K562 (cell line): Measurements from ENCODE around the gene TAF5L. TPM values are rescaled to one million over a fixed set of nuclear protein-coding genes. Genes with fewer than 3 reads are reported as not detected.

Experiments used
- CBFA2T3 ChIP-seq: fragments of 450-650 bp; IDR thresholded peaks from 2 replicates; pipeline ENCODE4 v1.6.1; 2017
- E2F3 ChIP-seq: fragments of 250-450 bp; sonication (Bioruptor Pico); IDR thresholded peaks from 2 replicates; pipeline ENCODE4 v1.4.0; 2020; ENCODE audit warnings: mild to moderate bottlenecking
- HDAC3 ChIP-seq: fragments of 450-650 bp; IDR thresholded peaks from 2 replicates; pipeline ENCODE4 v1.6.1; 2018; ENCODE audit warnings: borderline replicate concordance, mild to moderate bottlenecking, moderate library complexity; ENCODE audit not compliant: partially characterized antibody
- ID3 ChIP-seq, 2 experiments: fragments of 250-450 bp in 1 of 2; fragments of 450-650 bp in 1 of 2; sonication (Bioruptor Pico) in 1 of 2; IDR thresholded peaks; 2 replicates each; pipeline versions ENCODE4 v1.6.1 to v1.8.0; 2016 to 2021; ENCODE audit warnings: mild to moderate bottlenecking in 2 of 2, moderate library complexity in 2 of 2, missing compliant biosample characterization in 1 of 2, missing genetic modification characterization in 1 of 2
- RCOR1 ChIP-seq, 2 experiments: IDR thresholded peaks; 2 replicates each; pipeline ENCODE4 v1.6.1; 2012; ENCODE audit warnings: low read depth in 2 of 2, low read length in 2 of 2, borderline replicate concordance in 1 of 2, improper control_type of control experiment in 1 of 2
- SAFB2 ChIP-seq: fragments of 200-400 bp; formaldehyde crosslinking; IDR thresholded peaks from 2 replicates; pipeline ENCODE4 v1.6.1; 2018; ENCODE audit warnings: borderline replicate concordance, low read length, low read depth, moderate library complexity; ENCODE audit not compliant: severe bottlenecking
- SPI1 ChIP-seq: IDR thresholded peaks from 2 replicates; pipeline ENCODE4 v1.6.1; 2011; ENCODE audit warnings: low read depth, low read length, control low read depth, borderline replicate concordance
- SREBF2 ChIP-seq: sonication (generic); formaldehyde crosslinking; IDR thresholded peaks from 2 replicates; pipeline ENCODE4 v1.4.0; 2020; ENCODE audit warnings: mild to moderate bottlenecking, missing genetic modification reagents
- TBP ChIP-seq: optimal IDR thresholded peaks from 2 replicates; pipeline ENCODE3; 2011; ENCODE audit warnings: low read depth, low read length, improper control_type of control experiment
- VEZF1 ChIP-seq: fragments of 200-800 bp; sonication (Bioruptor generic); IDR thresholded peaks from 2 replicates; pipeline ENCODE4 v1.6.1; 2017; ENCODE audit warnings: missing genetic modification characterization, missing compliant biosample characterization
- ZNF165 ChIP-seq: fragments of 250-450 bp; sonication (Bioruptor Pico); IDR thresholded peaks from 2 replicates; pipeline ENCODE4 v1.4.0; 2020; ENCODE audit warnings: borderline replicate concordance
- ZNF217 ChIP-seq: sonication (generic); formaldehyde crosslinking; IDR thresholded peaks from 2 replicates; pipeline ENCODE4 v1.8.0; 2022; ENCODE audit warnings: mild to moderate bottlenecking, missing genetic modification reagents
- ZNF75A ChIP-seq: fragments of 450-650 bp; formaldehyde crosslinking; IDR thresholded peaks from 2 replicates; pipeline ENCODE4 v1.4.0; 2020; ENCODE audit warnings: mild to moderate bottlenecking
- polyA plus RNA-seq, 8 experiments: library from polyadenylated mRNA; depleted of rRNA in 4 of 8; stranded (reverse) in 5 of 8; unstranded in 3 of 8; fragments of >200 nt; fragmentation: Nextera tagmentation in 2 of 8; fragmentation: Illumina TruSeq in 1 of 8; extraction: Ambion mirVana in 2 of 8; extraction: Trizol in 1 of 8; gene quantifications; 2 replicates each; pipeline versions ENCODE4 v1.2.1 to v1.2.3, GENCODE V29; 2011 to 2014; ENCODE audit warnings: inconsistent platforms in 1 of 8, missing spikeins in 1 of 8
- total RNA-seq, 7 experiments: library from RNA; depleted of rRNA in 6 of 7; stranded (reverse); fragments of >200 nt in 6 of 7; fragmentation: Illumina TruSeq in 2 of 7; extraction: Trizol in 2 of 7; gene quantifications; 2 replicates each; pipeline versions ENCODE4 v1.2.1 to v1.2.3, GENCODE V29; 2011 to 2021; ENCODE audit warnings: low replicate concordance in 1 of 7
- TF ChIP-seq, protein P1 (sequence below), 2 experiments: fragments of 450-650 bp in 1 of 2; sonication (generic) in 1 of 2; formaldehyde crosslinking in 1 of 2; IDR thresholded peaks in 1 of 2; conservative IDR thresholded peaks in 1 of 2; 2 replicates each; pipeline versions ENCODE4 v1.6.1 to v1.8.1; 2016 to 2023; ENCODE audit warnings: mild to moderate bottlenecking in 2 of 2, moderate library complexity in 2 of 2, inconsistent platforms in 1 of 2, missing genetic modification reagents in 1 of 2
- TF ChIP-seq, protein P2 (sequence below), 2 experiments: fragments of 450-650 bp; conservative IDR thresholded peaks; 2 replicates each; pipeline ENCODE4 v1.6.1; 2017; ENCODE audit warnings: mild to moderate bottlenecking in 2 of 2, moderate library complexity in 2 of 2
- TF ChIP-seq, protein P3 (sequence below): fragments of 200-400 bp; formaldehyde crosslinking; IDR thresholded peaks from 2 replicates; pipeline ENCODE4 v1.6.1; 2017; ENCODE audit warnings: mild to moderate bottlenecking, low read depth, low read length, moderate library complexity
- TF ChIP-seq, protein P4 (sequence below): fragments of 200-800 bp; sonication (Bioruptor generic); IDR thresholded peaks from 2 replicates; pipeline ENCODE4 v1.6.1; 2017; ENCODE audit warnings: missing genetic modification characterization, missing compliant biosample characterization

The TAF5L gene
- total and polyA plus RNA-seq, 9 of the 15 experiments (the other 6 are each of a cell fraction or from before 2014, with no cell fraction given): 2.2 to 34.2 (median 23.3) TPM

DNA sequence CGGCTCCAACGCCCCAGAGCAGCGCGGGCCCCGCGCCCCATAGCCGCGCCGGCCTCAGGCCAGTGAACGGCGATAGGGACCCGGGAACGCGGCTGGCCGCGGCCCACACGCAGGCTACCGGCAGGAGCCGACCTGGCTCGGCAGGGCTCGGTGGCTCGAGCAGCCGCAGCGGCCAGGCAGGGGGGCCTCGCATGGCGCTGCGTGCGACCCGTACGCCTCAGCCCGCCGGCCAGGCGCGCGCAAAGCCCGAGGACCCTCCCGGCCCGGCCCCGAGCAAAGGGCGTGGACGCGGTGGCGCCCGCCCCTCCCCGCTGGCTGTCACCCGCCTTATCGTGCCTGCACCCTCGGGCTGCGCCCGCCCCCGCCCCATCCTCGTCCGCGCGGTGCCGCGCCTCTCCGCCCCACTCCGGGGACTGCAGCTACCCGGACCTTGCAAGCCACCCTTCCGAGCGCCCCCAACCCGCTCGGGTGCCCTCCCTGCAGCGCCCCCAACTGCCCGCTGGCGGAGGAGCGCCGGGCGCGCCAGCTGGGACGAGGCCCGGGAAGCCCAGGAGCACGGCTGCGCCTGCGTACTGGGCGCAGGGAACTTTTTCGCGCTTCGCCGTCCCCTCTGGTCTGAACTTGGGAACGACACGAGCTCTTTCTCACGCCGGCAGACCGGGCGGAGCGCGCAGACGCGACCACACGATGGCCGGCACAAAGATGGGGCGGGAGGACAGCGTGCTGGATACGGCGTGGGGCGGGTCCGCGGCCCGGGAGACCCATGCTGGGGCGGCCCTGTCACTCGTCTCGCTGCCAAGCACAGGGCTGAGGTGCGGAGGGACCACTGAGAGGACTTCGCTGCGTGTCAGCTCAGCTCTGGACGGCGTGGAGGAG is 67.2 kb downstream of the TAF5L start, which contains the start of gene ABCB10 (continued):
- TF ChIP-seq VEZF1 (CRISPR knock-in tag) (peak; percentile 97), SAFB2 (no peak), TBP (peak; percentile 57), HDAC3 (no peak), E2F3 (no peak), CBFA2T3 (peak; percentile 72), ZNF217 (CRISPR knock-in tag) (no peak), ZNF75A (CRISPR knock-in tag) (no peak), ZNF165 (no peak), RCOR1 (IDR thresholded peaks at IDR 0.05; ENCODE audit: borderline replicate concordance in 1 of 2, low read depth in 2 of 2, low read length in 2 of 2) (peak in 1 of 2 experiments; percentile 42; a peak in 2 of 4 replicates), SREBF2 (CRISPR knock-in tag) (no peak), ID3 (CRISPR knock-in tag; IDR thresholded peaks at IDR 0.05) (no peak), ID3 (tag; IDR thresholded peaks at IDR 0.05) (no peak), SPI1 (no peak)
- TF ChIP-seq, protein P1, sequence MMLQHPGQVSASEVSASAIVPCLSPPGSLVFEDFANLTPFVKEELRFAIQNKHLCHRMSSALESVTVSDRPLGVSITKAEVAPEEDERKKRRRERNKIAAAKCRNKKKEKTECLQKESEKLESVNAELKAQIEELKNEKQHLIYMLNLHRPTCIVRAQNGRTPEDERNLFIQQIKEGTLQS (IDR thresholded peaks at IDR 0.05): no peak
- TF ChIP-seq, protein P1 (CRISPR knock-in tag; conservative IDR thresholded peaks at IDR 0.05): peak; percentile 53; the same call in 1 of the 2 replicates
- TF ChIP-seq, protein P2, sequence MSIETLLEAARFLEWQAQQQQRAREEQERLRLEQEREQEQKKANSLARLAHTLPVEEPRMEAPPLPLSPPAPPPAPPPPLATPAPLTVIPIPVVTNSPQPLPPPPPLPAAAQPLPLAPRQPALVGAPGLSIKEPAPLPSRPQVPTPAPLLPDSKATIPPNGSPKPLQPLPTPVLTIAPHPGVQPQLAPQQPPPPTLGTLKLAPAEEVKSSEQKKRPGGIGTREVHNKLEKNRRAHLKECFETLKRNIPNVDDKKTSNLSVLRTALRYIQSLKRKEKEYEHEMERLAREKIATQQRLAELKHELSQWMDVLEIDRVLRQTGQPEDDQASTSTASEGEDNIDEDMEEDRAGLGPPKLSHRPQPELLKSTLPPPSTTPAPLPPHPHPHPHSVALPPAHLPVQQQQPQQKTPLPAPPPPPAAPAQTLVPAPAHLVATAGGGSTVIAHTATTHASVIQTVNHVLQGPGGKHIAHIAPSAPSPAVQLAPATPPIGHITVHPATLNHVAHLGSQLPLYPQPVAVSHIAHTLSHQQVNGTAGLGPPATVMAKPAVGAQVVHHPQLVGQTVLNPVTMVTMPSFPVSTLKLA (conservative IDR thresholded peaks at IDR 0.05): peak; percentile 98 to 99
- TF ChIP-seq, protein P3, sequence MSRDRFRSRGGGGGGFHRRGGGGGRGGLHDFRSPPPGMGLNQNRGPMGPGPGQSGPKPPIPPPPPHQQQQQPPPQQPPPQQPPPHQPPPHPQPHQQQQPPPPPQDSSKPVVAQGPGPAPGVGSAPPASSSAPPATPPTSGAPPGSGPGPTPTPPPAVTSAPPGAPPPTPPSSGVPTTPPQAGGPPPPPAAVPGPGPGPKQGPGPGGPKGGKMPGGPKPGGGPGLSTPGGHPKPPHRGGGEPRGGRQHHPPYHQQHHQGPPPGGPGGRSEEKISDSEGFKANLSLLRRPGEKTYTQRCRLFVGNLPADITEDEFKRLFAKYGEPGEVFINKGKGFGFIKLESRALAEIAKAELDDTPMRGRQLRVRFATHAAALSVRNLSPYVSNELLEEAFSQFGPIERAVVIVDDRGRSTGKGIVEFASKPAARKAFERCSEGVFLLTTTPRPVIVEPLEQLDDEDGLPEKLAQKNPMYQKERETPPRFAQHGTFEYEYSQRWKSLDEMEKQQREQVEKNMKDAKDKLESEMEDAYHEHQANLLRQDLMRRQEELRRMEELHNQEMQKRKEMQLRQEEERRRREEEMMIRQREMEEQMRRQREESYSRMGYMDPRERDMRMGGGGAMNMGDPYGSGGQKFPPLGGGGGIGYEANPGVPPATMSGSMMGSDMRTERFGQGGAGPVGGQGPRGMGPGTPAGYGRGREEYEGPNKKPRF: no peak
- TF ChIP-seq, protein P4, sequence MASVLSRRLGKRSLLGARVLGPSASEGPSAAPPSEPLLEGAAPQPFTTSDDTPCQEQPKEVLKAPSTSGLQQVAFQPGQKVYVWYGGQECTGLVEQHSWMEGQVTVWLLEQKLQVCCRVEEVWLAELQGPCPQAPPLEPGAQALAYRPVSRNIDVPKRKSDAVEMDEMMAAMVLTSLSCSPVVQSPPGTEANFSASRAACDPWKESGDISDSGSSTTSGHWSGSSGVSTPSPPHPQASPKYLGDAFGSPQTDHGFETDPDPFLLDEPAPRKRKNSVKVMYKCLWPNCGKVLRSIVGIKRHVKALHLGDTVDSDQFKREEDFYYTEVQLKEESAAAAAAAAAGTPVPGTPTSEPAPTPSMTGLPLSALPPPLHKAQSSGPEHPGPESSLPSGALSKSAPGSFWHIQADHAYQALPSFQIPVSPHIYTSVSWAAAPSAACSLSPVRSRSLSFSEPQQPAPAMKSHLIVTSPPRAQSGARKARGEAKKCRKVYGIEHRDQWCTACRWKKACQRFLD (CRISPR knock-in tag): 0 out of 2 replicates have a peak, but pooled peaks have one; percentile 82
